HG02759 (cell line): Measurements from ENCODE around the gene ZNF688.
A peak's percentile ranks its signal among the peaks of the same experiment; 100 is the strongest.
"Not testable (repeated sequence)": the region's sequence is repeated elsewhere in the genome, so short reads cannot be mapped to it uniquely, and the experiment has no call there.

ENCODE experiments used
- ATAC-seq: cut with Tn5 transposase; IDR thresholded peaks from one replicate; pipeline ENCODE4 v1.9.1; 2021; ENCODE audit warnings: mild to moderate bottlenecking, moderate library complexity; ENCODE audit not compliant: unreplicated experiment

ZNF688 gene

DNA sequence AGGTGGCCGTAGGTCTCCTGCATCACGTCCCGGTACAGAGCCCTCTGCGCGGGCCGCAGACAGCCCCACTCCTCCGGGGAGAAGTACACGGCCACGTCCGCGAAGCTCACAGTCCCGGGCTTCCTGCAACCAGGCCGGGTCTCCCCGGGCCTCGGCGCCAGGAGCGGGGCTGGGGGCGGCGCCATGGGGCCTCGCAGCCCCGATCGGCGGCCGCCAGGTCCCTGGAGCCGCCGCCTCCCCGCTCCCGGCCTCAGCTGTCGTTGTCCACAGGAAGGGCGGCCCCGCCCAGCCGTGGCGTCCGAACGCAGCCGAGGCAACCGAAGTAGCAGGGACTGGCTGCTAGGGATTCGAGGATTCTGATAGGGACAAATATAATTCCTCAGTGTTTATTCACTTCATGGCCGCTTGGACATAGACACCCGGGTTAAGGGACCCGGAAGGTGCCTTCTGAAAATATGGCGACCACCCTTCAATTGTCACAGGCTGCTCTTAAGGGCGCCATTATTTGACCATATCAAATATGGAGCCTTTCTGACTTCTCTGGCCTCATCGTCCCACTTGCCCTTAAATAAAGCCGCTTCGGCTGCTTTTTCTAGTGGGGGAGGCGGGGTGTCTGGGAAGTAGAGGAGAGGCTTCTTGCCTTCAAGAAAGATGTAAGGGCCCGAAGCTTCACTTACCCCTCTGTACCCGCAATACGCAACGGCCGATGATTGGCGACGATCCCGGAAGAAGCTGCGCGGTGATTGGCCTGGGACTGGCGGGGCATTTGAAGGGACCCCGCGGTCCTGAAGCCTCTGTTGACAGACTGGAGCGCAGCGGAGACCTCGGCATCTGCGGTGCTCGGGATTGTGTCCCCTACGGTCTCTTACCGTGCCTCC, at the start of gene ZNF688:
ZNF688 (minus strand) TSS at position 270 of the 878 bp plus-strand sequence; CDS start at position 185, 85 bp downstream.
- peak; percentile 76 for ATAC-seq

DNA sequence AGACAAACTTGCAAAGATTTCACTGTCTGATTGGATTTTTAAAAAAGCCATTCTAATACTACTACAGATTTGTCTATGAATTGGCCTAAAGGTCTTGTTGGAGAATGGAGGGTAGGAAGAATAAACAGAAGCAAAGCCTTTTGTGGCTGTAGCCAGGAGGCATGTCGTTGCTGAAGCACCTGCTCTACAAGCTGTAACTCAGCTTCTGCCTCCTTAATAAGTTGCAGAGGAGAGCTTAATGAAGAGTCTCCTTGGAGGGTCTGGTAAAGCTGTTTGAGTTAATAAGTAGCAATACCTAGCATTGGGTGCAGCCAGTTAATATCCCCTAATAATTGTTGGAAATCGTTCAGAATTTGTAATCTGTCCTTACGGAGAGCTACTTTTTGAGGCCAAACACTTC, 48.7 kb upstream of the ZNF688 start:
- ATAC-seq: no peak

DNA sequence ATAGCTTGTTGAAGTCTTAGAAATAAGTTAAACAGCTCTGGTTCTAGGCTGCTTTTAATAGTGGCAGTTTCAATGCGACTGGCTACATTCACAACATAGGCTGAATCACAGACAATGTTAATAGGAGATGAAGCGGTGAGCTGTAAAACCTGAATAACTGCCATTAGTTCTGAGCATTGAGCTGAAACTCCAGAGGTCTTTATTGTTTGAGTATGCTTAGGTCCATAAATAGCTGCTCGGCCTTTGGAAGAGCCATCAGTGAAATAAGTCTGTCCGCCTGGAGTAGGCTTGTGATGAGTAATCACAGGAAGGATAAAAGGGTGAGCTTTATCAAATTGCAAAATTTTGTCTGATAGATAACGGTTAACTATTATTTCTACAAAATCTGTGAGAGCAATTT, 48.1 kb upstream of the ZNF688 start:
- no peak for ATAC-seq

DNA sequence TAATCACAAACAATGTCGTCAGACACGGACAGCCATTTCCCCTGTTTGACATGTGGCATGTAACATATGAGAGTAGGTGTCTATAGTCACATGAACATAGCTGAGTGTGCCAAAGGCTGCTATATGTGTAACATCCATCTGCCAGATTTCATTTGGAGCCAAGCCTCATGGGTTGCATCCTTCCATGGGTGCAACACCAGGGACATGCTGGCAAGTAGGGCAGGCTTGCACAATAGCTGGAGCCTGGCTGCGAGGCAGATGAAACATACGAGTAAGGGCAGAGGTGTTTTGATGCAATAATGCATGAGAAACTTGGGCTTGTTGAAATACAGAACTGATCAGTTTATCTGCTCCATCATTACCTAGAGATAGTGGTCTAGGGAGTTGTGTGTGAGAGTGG, 47.7 kb upstream of the ZNF688 start:
- no peak for ATAC-seq

DNA sequence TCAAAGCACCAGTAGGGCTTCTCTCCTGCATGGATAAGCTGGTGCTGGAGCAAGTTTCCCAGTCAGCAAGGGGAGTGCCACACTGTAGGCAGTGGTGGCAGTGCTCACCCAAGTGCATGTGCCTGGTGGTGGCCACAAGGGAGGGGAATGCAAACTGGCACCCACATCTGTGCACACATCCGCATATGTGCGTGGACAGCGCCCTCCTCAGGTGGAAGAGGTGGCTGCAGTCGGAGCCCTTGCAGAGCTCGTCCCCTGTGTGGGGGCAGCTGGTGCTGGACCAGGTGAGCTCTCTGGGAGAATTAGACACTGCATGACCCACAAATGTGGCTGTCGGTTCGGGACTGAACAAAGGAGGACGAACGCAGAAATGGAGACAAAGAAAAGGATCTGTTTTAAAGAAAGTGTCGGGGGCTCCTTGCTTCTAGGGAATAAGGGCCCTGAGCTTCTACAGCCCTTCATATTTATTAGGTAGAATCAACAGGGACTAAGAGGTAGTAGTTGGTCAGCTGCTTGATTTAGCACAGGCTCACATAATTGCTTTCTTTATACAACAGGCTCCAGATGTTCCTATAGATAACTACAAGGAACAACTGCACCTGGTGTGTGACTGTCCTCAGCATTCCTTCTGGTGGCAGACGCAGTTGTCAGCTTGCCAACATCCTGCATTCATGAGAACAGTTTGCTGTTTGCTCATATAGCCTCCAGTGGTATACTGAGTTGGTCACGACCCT, 44.0 kb upstream of the ZNF688 start:
- ATAC-seq: no peak

DNA sequence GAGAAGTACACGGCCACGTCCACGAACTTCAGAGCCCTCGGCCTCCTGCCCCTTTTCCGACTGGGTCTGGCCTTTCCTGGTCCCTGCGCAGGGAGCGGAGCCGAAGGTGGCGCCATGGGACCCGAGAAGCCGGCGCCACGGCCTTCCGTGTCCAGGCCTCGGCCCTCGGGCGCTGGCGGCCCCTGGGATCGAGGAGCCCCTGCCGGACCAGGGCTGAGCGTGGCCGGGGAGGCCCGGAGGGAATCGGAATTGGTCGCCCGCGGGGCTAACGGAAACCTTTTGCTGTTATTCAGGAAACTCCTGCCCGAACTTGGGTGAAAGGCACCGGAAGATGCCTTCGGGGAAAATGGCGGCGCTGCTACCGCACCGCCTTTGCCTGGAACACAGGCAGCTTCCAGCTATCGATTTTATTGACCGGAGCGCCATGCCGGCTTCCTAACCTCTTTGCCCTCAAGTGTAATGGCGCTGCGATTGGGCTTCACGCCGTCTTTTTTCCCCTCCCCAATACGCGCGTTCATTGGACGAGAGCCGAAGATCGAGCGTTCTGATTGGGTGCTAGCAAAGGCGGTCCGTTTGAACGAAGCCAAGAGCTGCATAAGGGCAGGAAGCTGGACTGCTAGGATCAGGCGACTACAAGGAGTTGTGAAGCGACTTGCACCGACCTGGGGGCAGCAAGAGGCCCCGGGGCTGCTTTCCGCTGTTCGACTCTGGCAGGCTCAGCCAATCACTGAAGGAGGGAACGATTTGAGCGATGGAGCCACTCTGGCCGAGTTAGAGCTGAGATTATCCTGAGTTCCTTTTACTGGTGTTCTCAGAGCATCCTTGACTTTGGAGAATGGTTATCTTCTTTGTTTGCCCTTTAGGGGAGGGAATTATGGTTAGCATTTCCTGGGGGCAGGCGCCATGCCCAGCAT, 38.7 kb upstream of the ZNF688 start, which contains the start of gene ZNF689:
ZNF689 (minus strand) TSS at position 464 of the 914 bp plus-strand sequence; CDS start at position 116, 348 bp downstream.
- ATAC-seq: peak; percentile 90

DNA sequence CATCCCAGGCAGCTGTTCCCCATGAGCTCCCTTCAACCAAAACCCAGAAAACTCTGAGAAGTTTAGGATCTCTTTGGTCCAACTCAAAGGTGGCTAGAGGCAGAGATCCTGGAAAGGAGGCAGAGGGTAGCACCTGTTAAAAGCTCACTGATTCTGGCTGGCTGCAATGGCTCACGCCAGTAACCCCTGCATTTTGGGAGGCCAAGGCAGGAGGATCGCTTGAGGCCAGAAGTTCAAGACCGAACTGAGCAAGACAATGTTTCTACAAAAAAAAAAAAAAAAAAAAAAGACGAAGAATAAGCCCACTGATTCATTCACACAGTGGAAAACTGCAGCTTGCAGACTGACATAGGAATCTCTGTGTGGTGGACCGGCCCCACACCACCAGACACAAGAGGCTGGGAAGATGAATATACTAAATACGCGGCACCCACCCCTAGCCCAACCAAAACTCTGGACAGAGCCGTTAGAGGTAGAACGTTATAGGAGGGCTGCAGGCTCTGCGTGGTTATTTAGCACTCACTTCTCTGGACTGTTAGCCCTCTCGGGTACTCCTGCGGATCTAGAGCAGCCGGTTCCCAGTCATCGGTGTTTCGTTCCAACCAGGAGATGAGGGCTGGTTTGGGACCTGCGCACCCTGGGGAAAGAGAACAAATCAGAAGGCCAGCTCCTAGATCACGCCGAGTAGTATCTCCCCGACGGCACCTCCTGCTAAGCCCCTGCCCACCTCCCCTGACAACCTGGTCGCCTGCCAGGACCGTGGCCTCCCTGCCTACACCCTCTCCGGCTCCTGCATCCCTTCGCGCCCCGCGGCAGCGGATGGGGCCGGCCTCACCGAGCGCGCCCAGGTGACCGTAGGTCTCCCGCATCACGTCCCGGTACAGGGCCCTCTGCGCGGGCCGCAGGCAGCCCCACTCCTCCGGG, 37.8 kb upstream of the ZNF688 start:
- peak; percentile 40 for ATAC-seq

DNA sequence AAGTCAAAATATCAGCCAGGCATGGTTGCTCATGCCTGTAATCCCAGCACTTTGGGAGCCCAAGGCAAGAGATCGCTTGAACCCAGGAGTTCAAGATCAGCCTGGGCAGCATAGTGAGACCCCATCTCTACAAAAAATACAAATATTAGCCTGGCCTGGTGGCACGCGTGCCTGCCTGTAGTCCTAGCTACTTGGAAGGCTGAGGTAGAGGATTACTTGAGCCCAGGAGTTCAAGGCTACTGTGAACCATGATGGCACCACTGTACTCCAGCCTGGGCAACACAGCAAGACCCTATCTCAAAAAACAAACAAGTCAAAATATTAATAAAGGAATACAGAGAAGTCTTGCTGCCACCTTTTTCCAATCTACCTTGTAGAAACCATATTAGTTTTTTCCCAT, 34.5 kb upstream of the ZNF688 start:
- no peak for ATAC-seq

DNA sequence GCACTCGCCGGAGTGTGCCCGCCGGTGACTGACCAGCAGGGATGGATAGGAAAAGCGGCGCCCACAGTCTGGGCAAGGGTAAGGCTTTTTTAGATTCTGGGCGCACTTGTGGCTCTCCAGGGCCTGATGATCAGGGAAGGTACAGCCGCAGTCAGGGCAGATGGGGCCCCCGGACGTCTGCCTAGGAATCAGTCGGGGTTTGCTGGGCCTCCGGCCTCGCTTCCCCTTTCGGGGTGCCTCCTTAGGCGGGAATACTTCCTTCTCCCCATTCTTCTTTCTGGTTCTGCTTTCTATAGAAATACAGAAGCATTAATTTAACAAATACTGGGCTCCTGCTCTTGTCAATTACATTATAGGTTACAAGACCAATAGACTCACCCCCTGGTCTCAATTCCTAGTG, 33.6 kb upstream of the ZNF688 start:
- ATAC-seq: no peak

DNA sequence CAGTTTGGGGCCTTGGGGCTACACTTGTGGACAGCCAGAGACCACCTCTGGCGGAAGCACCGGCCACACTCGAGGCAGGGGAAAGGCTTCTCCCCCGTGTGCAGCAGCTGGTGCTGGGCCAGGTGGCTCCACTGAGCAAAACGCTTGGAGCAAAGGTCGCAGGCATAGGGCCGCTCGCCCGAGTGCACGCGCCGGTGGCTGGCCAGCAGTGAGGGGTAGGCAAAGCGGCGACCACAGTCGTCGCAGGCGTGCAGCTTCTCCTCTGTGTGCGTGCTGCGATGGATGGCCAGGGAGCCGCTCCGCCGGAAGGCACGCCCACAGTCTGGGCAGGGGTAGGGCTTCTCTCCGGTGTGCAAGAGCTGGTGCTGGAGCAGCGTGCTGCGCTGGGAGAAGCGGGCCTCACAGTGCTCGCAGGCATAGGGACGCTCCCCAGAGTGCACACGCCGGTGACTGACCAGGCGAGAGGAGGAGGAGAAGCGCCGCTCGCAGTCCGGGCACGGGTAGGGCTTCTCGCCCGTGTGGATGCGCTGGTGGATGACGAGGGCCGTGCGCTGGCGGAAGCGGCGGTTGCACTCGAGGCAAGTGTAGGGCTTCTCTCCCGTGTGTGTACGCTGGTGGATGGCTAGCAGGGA, 32.9 kb upstream of the ZNF688 start:
- no peak for ATAC-seq

DNA sequence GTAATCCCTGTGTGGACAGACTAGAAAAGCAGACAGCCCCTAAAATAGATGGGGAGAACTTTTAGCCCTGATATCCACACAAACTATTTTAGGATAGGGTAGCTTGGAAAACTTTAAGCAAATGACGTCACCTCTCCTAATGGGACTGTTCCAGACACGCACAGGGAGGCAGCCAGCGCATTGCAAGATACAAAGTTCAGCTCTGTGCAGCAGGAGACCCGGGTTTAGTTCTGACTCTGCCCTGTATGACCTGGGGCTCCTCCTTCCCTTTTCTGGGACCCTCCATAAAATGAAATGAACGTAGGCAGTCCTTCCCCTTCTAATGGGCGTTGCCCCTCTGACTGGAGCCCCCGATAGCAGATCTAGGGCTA, 32.4 kb upstream of the ZNF688 start:
- no peak for ATAC-seq

DNA sequence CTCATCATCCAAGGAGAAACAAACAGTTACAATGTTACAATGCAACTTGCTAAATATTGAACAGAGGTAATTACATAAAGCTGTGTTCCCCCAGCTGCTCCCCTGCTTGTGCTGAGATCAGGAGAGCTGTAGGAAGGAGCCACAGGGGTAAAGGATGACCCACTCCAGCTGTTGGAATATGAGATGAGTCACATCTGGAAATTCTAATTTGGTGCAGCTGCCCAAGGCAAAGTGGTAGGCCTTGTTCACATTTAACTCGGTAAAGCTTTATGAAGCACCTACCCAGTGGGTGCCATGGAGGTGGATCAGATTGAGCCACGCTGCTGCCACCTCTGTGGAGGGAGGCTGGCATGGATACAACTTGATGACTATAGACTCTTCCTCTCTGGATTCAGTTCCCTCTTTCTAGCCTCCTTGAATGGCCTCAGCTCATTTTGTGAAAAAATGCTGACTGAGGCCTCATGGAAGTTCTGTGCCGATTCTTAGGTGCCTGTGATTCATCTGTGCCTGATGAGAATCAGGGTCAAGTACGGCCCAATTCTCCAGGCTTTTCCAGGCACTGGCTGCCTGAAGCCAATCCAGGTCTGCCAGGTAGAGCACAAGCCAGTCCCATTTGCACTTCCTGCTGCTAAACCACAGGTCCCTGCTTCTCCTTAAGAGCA, 31.2 kb upstream of the ZNF688 start:
- no peak for ATAC-seq

DNA sequence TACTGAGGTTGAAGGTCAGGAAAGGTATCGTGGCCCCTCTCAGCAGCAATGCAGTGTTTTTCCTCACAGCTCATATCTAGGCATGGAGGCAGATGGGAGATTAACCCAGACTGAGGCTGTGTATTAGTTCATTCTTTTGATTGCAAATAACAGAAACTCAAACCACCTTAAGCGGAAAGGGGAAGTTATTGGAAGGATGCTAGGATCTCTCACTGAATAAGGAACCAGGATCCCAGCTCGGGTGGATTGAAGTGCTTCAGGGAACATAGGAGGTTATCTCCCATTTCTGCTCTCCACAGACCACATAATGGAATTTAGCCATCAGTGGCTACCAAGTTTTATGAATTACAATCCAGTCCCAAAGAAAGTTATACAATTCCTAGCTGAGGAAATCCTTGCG, 30.5 kb upstream of the ZNF688 start:
- no peak for ATAC-seq

DNA sequence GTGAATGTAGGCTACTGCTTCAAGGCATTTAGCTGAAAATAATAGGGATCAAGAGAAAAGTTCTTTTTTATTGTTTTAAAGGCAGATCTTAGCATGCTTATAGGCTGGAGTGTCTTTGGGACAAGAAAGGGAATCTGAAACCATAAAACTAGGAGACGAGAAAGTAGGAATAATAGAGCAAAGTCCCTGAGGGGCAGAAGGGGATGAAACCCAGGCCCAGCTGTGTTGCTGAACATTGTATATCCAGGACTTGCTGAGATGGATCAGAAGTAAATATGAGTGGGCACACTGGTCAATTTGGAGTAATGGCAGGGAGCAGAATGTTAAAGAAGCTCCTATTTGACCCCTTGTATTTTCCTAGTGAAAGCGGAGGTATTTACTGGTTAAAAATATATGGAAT, 29.4 kb upstream of the ZNF688 start:
- no peak for ATAC-seq

DNA sequence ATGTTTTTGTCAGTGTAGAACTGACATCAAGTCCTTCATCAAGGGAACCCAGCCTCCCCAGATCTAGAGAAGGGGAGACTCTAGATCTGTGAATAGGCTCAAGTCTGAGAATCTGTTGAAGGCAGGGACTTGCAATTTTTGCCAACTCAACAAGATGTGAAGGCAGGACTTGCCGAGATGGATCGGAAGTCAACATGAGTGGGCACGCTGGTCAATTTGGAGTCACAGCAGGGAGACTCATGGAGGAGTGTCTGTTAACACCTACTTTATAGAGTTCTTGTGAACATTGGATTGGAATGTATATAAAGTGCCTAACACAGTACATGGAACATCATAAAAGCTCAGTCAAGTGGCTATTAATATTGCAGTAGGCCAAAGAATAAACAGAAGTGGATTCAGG, 28.7 kb upstream of the ZNF688 start:
- no peak for ATAC-seq

DNA sequence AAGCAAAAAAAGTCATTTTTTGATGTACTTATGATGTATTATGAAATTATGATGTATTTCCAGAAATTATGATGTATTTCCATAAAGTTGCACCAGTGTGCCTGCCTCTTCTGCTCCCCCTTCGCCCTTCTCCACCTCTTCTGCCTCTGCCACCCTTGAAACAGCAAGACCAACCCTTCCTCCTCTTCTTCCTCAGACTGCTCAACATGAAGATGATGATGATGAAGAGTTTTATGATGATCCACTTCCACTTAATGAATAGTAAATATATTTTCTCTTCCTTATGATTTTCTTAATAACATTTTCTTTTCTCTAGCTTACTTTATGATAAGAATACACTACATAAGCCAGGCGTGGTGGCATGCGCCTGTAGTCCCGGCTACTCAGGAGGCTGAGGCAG, 21.4 kb upstream of the ZNF688 start:
- no peak for ATAC-seq

DNA sequence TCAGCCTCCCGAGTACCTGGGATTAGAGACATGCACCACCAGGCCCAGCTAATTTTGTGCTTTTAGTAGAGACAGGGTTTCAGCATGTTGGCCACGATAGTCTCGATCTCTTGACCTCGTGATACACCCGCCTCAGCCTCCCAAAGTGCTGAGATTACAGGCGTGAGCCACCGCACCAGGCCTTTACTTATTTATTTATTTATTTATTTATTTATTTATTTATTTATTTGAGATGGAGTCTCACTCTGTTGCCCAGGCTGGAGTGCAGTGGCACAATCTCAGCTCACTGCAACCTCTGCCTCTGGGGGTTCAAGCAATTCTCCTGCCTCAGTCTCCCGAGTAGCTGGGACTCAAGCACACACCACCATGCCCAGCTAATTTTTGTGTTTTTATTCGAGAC, 19.4 kb upstream of the ZNF688 start:
- ATAC-seq: not testable (repeated sequence)

DNA sequence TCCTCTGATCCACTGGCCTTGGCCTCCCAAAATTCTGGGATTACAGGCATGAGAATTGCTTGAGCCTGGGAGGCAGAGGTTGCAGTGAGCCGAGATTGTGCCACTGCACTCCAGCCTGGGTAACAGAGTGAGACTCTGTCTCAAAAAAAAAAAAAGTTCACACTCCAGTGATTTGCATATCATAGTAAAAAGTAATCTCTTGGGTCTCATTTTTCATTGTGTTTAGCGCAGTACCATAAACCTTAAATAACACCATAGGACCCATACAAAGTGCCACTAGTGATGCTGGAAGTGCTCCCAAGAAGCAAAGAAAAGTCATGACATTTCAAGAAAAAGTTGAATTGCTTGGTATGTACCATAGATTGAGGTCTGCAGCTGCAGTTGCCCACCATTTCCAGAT, 18.1 kb upstream of the ZNF688 start:
- ATAC-seq: not testable (repeated sequence)

DNA sequence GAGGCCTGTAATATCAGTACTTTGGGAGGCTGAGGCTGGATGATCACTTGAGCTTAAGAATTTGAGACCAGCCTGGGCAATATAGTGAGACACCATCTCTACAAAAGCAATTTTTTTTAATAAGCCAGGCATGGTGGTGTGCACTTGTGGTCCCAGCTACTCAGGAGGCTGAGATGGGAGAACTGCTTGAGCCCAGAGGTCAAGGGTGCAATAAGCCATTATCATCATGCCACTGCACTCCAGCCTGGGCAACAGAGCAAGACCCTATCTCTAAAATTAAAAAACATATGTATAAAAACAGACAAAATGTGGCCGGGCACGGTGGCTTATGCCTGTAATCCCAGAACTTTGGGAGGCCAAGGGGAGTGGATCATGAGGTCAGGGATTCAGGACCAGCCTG, 17.1 kb upstream of the ZNF688 start:
- no peak for ATAC-seq
